Lung (tissue), 12 donors: ENCODE measurements around the gene KATNIP. TPM values are rescaled to one million over a fixed set of nuclear protein-coding genes. Genes with fewer than 3 reads are reported as not detected.

Source experiments
- ATAC-seq: fragments of 200-7000 bp; cut with Tn5 transposase; one replicate; pipeline ENCODE4 v1.9.1; 2020; ENCODE audit warnings: moderate number of reproducible peaks; ENCODE audit not compliant: insufficient read depth, low FRiP score
- DNase-seq, 3 donors: peaks; one replicate each; pipeline ENCODE4 v3.0.0-alpha.2; 2013 to 2017
- H3K27ac ChIP-seq, 2 donors: one replicate each; pipeline ENCODE4 v1.5.1; 2013; ENCODE audit warnings: mild to moderate bottlenecking in 2 of 2, moderate library complexity in 2 of 2, control low read depth in 1 of 2, inconsistent platforms in 1 of 2, low read depth in 1 of 2, low read length in 1 of 2
- H3K27me3 ChIP-seq, 3 donors: one replicate each; pipeline ENCODE4 v1.5.1; 2013; ENCODE audit warnings: low read length in 2 of 3; ENCODE audit not compliant: control insufficient read depth in 3 of 3, insufficient read depth in 3 of 3
- H3K36me3 ChIP-seq, 4 donors: one replicate each; pipeline ENCODE4 v1.5.1; 2013; ENCODE audit warnings: low read length in 4 of 4, mild to moderate bottlenecking in 1 of 4, moderate library complexity in 1 of 4; ENCODE audit not compliant: control insufficient read depth in 4 of 4, insufficient read depth in 4 of 4
- H3K4me1 ChIP-seq, 5 donors: one replicate each; pipeline ENCODE4 v1.5.1; 2013; ENCODE audit warnings: low read length in 5 of 5, mild to moderate bottlenecking in 2 of 5, moderate library complexity in 1 of 5; ENCODE audit not compliant: control insufficient read depth in 5 of 5, insufficient read depth in 5 of 5
- H3K4me3 ChIP-seq: one replicate; pipeline ENCODE4 v1.5.1; 2013; ENCODE audit warnings: mild to moderate bottlenecking, control low read depth, moderate library complexity
- H3K9ac ChIP-seq, 2 donors: one replicate each; pipeline ENCODE4 v1.5.1; 2013; ENCODE audit warnings: low read length in 2 of 2, control low read depth in 1 of 2; ENCODE audit not compliant: insufficient read depth in 1 of 2
- H3K9me3 ChIP-seq, 4 donors: one replicate each; pipeline ENCODE4 v1.5.1; 2013; ENCODE audit warnings: low read length in 3 of 4, mild to moderate bottlenecking in 1 of 4, moderate library complexity in 1 of 4; ENCODE audit not compliant: control insufficient read depth in 4 of 4, insufficient read depth in 3 of 4
- WGBS, 2 donors: extraction: QIAGEN DNeasy Blood & Tissue Kit; methylation state at CpG; one replicate each; pipeline ENCODE4 v1.1.7; 2013; 5-methylcytosine and 5-hydroxymethylcytosine counted together
- polyA plus RNA-seq, 2 donors: library from polyadenylated mRNA; stranded (reverse); fragments of 200-250 nt; gene quantifications; one replicate each; pipeline ENCODE4 v1.2.1, GENCODE V29; 2013
- total RNA-seq, 2 donors: library from RNA; depleted of rRNA in 1 of 2; stranded (reverse); fragments of >200 nt in 1 of 2; gene quantifications; one replicate each; pipeline ENCODE4 v1.2.1, GENCODE V29; 2014 to 2021
- TF ChIP-seq, protein P1 (sequence below): IDR thresholded peaks from 2 replicates; pipeline ENCODE4 v1.5.1; 2012; ENCODE audit warnings: mild to moderate bottlenecking; ENCODE audit errors: control extremely low read depth, extremely low read depth
- donor health status: control.
- donor health status: control.
- donor health status: Bipolar disorder and iron deficiency.
- donor health status: healthy.
- donor health status: DM: yes; HTN: yes; CAD: no.

The KATNIP gene
- total and polyA plus RNA-seq, 4 donors, result 9.7 to 46.4 (median 24.3) TPM

- Histone ChIP-seq H3K27ac (peak overlapping the region in 1 of 2 donors; percentile 62), H3K4me1 (peaks cover 13 to 31% (median 22%) of the 10 kb centered on the region in 5 donors), H3K36me3 (peaks cover 18 to 41% (median 24%) of the 10 kb centered on the region in 4 donors), H3K9ac (no peak overlapping the region), H3K27me3 (no peaks in the 10 kb centered on the region), H3K4me3 (no peak overlapping the region), H3K9me3 (no peaks in the 10 kb centered on the region)
- peak in 2 of 3 donors; percentile 57 to 68 for DNase-seq
- 78 to 81% methylated on average over 4 of the region's 4 CpGs for WGBS, 2 donors
- ATAC-seq, result no peak
- TF ChIP-seq, protein P1, sequence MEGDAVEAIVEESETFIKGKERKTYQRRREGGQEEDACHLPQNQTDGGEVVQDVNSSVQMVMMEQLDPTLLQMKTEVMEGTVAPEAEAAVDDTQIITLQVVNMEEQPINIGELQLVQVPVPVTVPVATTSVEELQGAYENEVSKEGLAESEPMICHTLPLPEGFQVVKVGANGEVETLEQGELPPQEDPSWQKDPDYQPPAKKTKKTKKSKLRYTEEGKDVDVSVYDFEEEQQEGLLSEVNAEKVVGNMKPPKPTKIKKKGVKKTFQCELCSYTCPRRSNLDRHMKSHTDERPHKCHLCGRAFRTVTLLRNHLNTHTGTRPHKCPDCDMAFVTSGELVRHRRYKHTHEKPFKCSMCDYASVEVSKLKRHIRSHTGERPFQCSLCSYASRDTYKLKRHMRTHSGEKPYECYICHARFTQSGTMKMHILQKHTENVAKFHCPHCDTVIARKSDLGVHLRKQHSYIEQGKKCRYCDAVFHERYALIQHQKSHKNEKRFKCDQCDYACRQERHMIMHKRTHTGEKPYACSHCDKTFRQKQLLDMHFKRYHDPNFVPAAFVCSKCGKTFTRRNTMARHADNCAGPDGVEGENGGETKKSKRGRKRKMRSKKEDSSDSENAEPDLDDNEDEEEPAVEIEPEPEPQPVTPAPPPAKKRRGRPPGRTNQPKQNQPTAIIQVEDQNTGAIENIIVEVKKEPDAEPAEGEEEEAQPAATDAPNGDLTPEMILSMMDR, result no peak
Measured at GRCh38 chr16:27547134-27547533, 2.8 kb upstream of the KATNIP start.

GRCh38 chr16:27547851-27548250, 2.1 kb upstream of the KATNIP start:
- Histone ChIP-seq H3K27me3 (no peaks in the 10 kb centered on the region), H3K36me3 (peaks cover 11 to 34% (median 17%) of the 10 kb centered on the region in 4 donors), H3K9ac (peak overlapping the region in 1 of 2 donors; percentile 34), H3K4me1 (peaks cover 13 to 31% (median 22%) of the 10 kb centered on the region in 5 donors), H3K27ac (no peak overlapping the region), H3K9me3 (no peaks in the 10 kb centered on the region), H3K4me3 (no peak overlapping the region)
- WGBS, 2 donors, result 85 to 92% methylated on average over 2 of the region's 2 CpGs
- TF ChIP-seq, protein P1, result no peak
- ATAC-seq (no peak), DNase-seq (no peak)

GRCh38 chr16:27549464-27549745, 539 bp upstream of the KATNIP start:
- H3K36me3 ChIP-seq, result peaks cover 0 to 19% (median 5%) of the 10 kb centered on the region in 4 donors
- WGBS, 2 donors, result 1% methylated on average over 16 to 21 of the region's 21 CpGs
- H3K4me3 ChIP-seq, result peak overlapping the region; percentile 79
- H3K9ac ChIP-seq, result peak overlapping the region; percentile 67 to 80
- TF ChIP-seq, protein P1, result no peak
- peaks cover 13 to 31% (median 22%) of the 10 kb centered on the region in 5 donors for H3K4me1 ChIP-seq
- no peaks in the 10 kb centered on the region for H3K9me3 ChIP-seq
- H3K27me3 ChIP-seq, result no peaks in the 10 kb centered on the region
- ATAC-seq (peak; percentile 51), DNase-seq (no peak)
- H3K27ac ChIP-seq, result peak overlapping the region; percentile 80 to 86

DNA sequence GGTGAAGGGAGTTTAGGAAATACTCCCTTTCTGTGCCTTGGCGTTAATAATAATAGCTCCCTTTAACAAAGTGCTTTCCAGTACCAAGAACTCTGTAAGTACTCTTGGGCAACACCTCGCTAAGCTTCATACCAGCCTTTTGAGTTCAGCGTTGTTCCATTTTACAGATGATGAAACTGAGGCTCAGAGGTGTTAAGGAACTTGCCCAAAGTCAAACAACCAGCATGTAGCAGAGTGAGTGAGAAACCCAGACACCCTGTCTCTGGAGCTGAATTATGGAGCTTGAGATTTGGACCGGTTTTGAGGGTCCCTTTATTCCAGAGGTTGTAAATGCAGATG, 607 bp downstream of the KATNIP start:
- 39% methylated on average over 4 of the region's 4 CpGs for WGBS, 2 donors
- H3K4me1 ChIP-seq, result peaks cover 13 to 31% (median 22%) of the 10 kb centered on the region in 5 donors
- DNase-seq, result peak in 1 of 3 donors; percentile 8

More for the DNA sequence above, 607 bp downstream of the KATNIP start:
- peak overlapping the region; percentile 90 to 97 for H3K9ac ChIP-seq
- peak overlapping the region; percentile 74 to 86 for H3K27ac ChIP-seq
- TF ChIP-seq, protein P1, result no peak
- H3K4me3 ChIP-seq, result peak overlapping the region; percentile 73
- ATAC-seq, result no peak
- peaks cover 0 to 11% (median 0%) of the 10 kb centered on the region in 4 donors for H3K36me3 ChIP-seq
- no peaks in the 10 kb centered on the region for H3K9me3 ChIP-seq
- no peaks in the 10 kb centered on the region for H3K27me3 ChIP-seq
